WI38 (cell line): ENCODE results near the gene PEF1.

Experiments
- H3K4me3 ChIP-seq: 2 replicates; pipeline ENCODE4 v1.5.1; 2011; ENCODE audit warnings: low read depth, mild to moderate bottlenecking, control low read depth, low read length
- TF ChIP-seq, protein P1 (sequence below): IDR thresholded peaks from 2 replicates; pipeline ENCODE4 v1.5.1; 2012; ENCODE audit warnings: low read depth, mild to moderate bottlenecking, control low read depth, low read length

The PEF1 gene

DNA sequence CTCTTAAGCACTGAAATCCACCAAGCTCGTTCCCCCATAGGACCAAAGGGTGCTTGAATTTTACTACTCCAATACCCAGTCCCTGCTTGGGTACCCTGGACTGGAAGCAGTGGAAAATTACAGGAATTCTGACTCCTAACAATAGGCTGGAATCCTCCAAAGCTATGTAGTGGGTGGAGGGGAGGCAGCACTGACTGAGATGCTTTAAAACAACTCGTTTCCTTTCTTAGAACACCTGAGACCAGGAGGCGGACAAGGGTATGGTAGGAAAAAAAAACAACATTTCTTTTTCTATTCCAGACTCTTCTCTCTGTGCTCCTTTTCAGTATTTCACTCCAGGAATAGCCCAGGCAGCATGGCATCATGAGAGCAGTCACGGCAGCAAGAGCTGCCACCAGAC lies 2.3 kb downstream of the PEF1 start:
- no peak overlapping the region for H3K4me3 ChIP-seq
- TF ChIP-seq, protein P1, sequence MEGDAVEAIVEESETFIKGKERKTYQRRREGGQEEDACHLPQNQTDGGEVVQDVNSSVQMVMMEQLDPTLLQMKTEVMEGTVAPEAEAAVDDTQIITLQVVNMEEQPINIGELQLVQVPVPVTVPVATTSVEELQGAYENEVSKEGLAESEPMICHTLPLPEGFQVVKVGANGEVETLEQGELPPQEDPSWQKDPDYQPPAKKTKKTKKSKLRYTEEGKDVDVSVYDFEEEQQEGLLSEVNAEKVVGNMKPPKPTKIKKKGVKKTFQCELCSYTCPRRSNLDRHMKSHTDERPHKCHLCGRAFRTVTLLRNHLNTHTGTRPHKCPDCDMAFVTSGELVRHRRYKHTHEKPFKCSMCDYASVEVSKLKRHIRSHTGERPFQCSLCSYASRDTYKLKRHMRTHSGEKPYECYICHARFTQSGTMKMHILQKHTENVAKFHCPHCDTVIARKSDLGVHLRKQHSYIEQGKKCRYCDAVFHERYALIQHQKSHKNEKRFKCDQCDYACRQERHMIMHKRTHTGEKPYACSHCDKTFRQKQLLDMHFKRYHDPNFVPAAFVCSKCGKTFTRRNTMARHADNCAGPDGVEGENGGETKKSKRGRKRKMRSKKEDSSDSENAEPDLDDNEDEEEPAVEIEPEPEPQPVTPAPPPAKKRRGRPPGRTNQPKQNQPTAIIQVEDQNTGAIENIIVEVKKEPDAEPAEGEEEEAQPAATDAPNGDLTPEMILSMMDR, result no peak

DNA sequence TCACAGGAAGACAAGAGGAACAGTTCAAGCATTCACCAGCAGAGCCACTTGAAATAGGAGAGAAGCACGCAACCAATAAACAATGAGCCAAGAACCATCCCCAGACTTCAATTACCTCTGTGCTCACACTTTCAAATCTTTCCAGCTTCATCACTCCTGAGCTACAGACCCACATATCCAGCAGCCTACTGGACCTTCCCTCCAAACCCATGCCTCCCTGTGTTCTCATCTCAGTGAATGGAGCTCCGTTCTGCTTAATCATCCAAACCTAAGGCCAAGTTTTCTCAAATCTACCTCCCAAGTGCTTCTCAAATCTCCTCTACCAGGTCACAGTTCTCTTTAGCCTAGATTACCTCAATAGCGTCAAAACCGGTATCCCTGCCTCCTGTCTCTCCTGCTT lies 3.7 kb downstream of the PEF1 start:
- H3K4me3 ChIP-seq, result no peak overlapping the region
- TF ChIP-seq, protein P1, result no peak

DNA sequence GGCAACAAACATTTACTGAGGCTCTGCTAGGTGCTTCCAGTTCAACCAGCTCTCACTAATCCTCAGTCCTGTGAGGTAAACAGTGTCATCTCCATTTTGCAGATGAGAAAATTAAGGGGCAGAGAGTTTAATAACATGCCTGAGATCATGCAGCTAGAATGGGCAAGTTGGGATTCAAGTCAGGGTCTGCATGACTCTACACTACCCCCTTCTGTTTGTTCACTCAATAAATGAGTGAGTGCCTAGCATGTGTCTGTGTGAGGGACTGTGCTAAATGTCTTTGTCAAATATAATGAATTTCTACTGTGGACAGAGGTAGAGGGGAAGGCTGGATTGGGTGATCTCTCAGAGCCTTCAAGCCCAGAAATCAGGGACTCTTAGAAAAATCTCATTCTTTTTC lies 4.5 kb downstream of the PEF1 start:
- no peak overlapping the region for H3K4me3 ChIP-seq
- TF ChIP-seq, protein P1, result no peak

DNA sequence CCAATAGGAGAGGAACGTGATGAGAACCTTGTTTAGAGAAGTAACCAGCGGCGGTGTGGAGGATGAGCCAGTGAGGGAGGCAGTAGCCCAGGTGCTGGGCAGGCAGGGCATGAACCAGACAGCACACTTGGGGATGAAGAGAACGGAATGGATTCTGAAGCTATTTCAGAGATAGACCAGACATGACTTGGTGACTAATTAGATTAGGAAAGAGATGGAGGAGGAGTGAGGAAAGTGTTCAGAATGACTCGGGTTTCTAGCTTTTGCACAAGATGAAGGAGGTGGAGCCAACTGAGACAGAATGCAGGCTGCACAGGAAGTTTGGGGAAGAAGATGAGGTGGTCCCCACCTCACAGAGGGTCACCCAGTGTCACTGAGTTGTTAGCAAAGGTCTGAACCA lies 5.1 kb downstream of the PEF1 start:
- TF ChIP-seq, protein P1, result no peak
- H3K4me3 ChIP-seq, result no peak overlapping the region

DNA sequence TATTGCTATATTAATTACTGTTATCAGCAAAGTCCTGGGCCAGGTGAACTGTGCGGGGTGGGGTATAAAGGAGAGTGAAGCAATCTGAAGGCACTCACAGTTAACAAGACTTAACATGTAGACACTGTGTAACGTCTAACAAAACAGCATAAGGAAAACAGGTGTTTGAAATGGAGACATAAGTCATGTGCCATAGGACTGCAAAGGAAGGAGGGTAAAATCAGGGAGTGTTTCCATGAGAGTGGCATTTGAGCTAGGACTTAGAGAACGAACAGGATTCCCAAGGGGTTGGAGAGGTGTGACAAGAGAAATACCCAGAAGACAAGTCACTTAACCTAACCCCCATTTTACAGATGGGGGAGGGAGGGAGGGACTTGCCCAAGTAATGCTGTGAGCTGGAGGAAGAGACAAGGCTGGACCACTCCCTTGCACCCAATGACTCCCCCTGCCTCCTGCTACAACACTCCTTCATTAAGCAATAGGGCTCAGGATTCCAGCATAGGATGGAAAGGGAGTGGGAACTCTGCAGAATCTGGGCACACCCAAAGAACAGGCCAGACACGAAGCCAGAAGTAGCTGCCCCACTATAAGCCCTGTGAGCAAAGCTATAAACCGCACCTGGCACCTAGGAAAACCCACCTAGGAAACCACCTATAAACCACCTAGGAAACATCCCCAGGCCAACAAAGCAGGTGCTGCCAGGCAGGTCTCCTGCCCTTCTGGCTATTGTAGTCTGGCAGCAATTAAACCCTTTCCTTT lies 6.6 kb downstream of the PEF1 start:
- no peak overlapping the region for H3K4me3 ChIP-seq
- TF ChIP-seq, protein P1, result no peak

DNA sequence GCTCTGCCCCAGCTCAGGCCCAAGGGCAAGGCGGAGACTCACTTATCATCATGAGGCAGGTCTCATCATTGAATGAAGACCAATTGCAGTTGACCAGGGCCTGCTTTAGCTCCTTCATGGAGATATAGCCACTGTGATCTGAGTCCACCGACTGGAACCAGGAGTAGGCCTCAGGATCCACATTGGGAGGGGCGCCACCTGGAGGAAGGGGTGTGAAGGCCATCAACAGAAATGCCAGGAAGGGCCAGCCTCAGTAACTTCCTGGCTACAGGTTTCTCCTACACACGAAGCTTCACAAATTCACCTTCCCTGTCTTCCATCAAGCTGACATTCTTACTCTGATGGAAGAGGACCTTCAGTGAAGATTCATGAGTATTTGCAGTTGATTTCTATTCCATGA lies 11.6 kb downstream of the PEF1 start:
- H3K4me3 ChIP-seq, result no peak overlapping the region
- TF ChIP-seq, protein P1, result peak; percentile 58

DNA sequence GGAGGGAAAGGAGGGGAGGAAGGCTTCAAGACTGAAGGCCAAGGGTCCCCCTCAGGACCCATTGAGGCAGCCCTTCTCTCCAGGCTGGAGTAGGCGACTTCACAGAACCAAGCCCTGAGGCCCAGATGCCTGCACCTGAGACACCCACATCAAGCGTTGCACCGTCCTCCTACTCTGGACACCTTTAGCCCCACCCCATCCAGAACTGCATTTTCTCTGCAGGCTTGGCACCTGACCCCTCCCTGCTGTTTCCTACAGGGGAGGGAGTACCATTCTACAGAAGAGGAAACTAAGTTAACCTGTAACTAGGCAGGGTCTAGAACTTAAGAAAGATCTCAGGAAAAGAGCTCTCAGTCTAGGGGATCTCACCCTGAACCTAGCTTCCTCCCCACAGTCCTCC lies 12.0 kb downstream of the PEF1 start:
- H3K4me3 ChIP-seq, result no peak overlapping the region
- TF ChIP-seq, protein P1, result no peak
